Measurements from ENCODE around the gene PRODH2. TPM values are rescaled to one million over a fixed set of nuclear protein-coding genes. Genes with fewer than 3 reads are reported as not detected.

PRODH2 gene
- total and polyA plus RNA-seq, 2 of the 13 experiments (the other 11 are each of a cell fraction or from before 2014, with no cell fraction given): 86.7 to 118 TPM

GRCh38 chr19:35775298-35776101 lies 37.1 kb downstream of the PRODH2 start, which contains the start of gene ARHGAP33 (continued):
- TF ChIP-seq ATF7 (IDR thresholded peaks at IDR 0.05) (no peak), ATF7 (CRISPR knock-in tag; IDR thresholded peaks at IDR 0.05) (no peak), PLRG1 (conservative IDR thresholded peaks at IDR 0.05) (no peak), YEATS4 (CRISPR knock-in tag; IDR thresholded peaks at IDR 0.05; ENCODE audit: borderline replicate concordance) (peak; percentile 57; the same call in 1 of the 2 replicates), ZBTB2 (CRISPR knock-in tag; IDR thresholded peaks at IDR 0.05; ENCODE audit: low read depth) (no peak), FOXJ3 (CRISPR knock-in tag; IDR thresholded peaks at IDR 0.05; ENCODE audit: borderline replicate concordance) (no peak), THAP11 (CRISPR knock-in tag; IDR thresholded peaks at IDR 0.05) (peak; percentile 45; the same call in 1 of the 2 replicates), MEF2D (CRISPR knock-in tag; IDR thresholded peaks at IDR 0.05) (no peak), SMAD3 (CRISPR knock-in tag; IDR thresholded peaks at IDR 0.05) (no peak), TOE1 (CRISPR knock-in tag; IDR thresholded peaks at IDR 0.05) (no peak), SNAPC2 (CRISPR knock-in tag; IDR thresholded peaks at IDR 0.05) (no peak), SYNCRIP (IDR thresholded peaks at IDR 0.05; ENCODE audit: insufficient read depth, low read depth, low read length) (no peak), MIXL1 (CRISPR knock-in tag; IDR thresholded peaks at IDR 0.05) (no peak), ZNF616 (CRISPR knock-in tag; IDR thresholded peaks at IDR 0.05; ENCODE audit: low read depth) (no peak), SMAD1 (CRISPR knock-in tag; IDR thresholded peaks at IDR 0.05; ENCODE audit: borderline replicate concordance, low read depth) (no peak), ATF7-NPFF (CRISPR knock-in tag; IDR thresholded peaks at IDR 0.05; ENCODE audit: low read depth) (peak; percentile 37; the same call in 1 of the 2 replicates), IKZF4 (CRISPR knock-in tag; IDR thresholded peaks at IDR 0.05; ENCODE audit: borderline replicate concordance, low read depth, not compliant biosample characterization) (no peak), CREM (IDR thresholded peaks at IDR 0.05) (no peak), CREM (CRISPR knock-in tag; IDR thresholded peaks at IDR 0.05) (no peak), NONO (IDR thresholded peaks at IDR 0.05) (no peak), NONO (CRISPR knock-in tag; conservative IDR thresholded peaks at IDR 0.05) (no peak), ZBTB8A (CRISPR knock-in tag; IDR thresholded peaks at IDR 0.05; ENCODE audit: borderline replicate concordance, low read depth) (no peak), ZBTB3 (CRISPR knock-in tag; IDR thresholded peaks at IDR 0.05; ENCODE audit: borderline replicate concordance, low read depth) (no peak), FOSL2 (CRISPR knock-in tag; IDR thresholded peaks at IDR 0.05) (no peak), RARG (CRISPR knock-in tag; IDR thresholded peaks at IDR 0.05; ENCODE audit: low read depth) (no peak)
- TF ChIP-seq, protein P1, sequence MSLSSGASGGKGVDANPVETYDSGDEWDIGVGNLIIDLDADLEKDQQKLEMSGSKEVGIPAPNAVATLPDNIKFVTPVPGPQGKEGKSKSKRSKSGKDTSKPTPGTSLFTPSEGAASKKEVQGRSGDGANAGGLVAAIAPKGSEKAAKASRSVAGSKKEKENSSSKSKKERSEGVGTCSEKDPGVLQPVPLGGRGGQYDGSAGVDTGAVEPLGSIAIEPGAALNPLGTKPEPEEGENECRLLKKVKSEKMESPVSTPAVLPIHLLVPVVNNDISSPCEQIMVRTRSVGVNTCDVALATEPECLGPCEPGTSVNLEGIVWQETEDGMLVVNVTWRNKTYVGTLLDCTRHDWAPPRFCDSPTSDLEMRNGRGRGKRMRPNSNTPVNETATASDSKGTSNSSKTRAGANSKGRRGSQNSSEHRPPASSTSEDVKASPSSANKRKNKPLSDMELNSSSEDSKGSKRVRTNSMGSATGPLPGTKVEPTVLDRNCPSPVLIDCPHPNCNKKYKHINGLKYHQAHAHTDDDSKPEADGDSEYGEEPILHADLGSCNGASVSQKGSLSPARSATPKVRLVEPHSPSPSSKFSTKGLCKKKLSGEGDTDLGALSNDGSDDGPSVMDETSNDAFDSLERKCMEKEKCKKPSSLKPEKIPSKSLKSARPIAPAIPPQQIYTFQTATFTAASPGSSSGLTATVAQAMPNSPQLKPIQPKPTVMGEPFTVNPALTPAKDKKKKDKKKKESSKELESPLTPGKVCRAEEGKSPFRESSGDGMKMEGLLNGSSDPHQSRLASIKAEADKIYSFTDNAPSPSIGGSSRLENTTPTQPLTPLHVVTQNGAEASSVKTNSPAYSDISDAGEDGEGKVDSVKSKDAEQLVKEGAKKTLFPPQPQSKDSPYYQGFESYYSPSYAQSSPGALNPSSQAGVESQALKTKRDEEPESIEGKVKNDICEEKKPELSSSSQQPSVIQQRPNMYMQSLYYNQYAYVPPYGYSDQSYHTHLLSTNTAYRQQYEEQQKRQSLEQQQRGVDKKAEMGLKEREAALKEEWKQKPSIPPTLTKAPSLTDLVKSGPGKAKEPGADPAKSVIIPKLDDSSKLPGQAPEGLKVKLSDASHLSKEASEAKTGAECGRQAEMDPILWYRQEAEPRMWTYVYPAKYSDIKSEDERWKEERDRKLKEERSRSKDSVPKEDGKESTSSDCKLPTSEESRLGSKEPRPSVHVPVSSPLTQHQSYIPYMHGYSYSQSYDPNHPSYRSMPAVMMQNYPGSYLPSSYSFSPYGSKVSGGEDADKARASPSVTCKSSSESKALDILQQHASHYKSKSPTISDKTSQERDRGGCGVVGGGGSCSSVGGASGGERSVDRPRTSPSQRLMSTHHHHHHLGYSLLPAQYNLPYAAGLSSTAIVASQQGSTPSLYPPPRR (CRISPR knock-in tag; IDR thresholded peaks at IDR 0.05; ENCODE audit: borderline replicate concordance): no peak
